Ascending aorta (tissue), 2 donors: ENCODE results near the gene CDC123. TPM values are rescaled to one million over a fixed set of nuclear protein-coding genes. Genes with fewer than 3 reads are reported as not detected.

ENCODE experiments used
- DNase-seq, 2 donors: peaks; one replicate each; pipeline ENCODE4 v3.0.0-alpha.2; 2019; ENCODE audit warnings: low spot score in 2 of 2
- H3K27ac ChIP-seq, 2 donors: fragments of 200-600 bp; sonication (generic); one replicate each; pipeline ENCODE4 v1.5.1; 2016 to 2017; ENCODE audit warnings: mild to moderate bottlenecking in 1 of 2
- H3K27me3 ChIP-seq: fragments of 200-600 bp; sonication (generic); one replicate; pipeline ENCODE4 v1.5.1; 2017
- H3K36me3 ChIP-seq, 2 donors: fragments of 200-600 bp; sonication (generic); one replicate each; pipeline ENCODE4 v1.5.1; 2016
- H3K4me1 ChIP-seq, 2 donors: fragments of 200-600 bp; sonication (generic); one replicate each; pipeline ENCODE4 v1.5.1; 2016 to 2017; ENCODE audit warnings: mild to moderate bottlenecking in 1 of 2
- H3K4me3 ChIP-seq, 2 donors: fragments of 200-600 bp; sonication (generic); one replicate each; pipeline ENCODE4 v1.5.1; 2016 to 2017; ENCODE audit warnings: mild to moderate bottlenecking in 1 of 2
- H3K9me3 ChIP-seq, 2 donors: fragments of 200-600 bp; sonication (generic); one replicate each; pipeline ENCODE4 v1.5.1; 2016
- CTCF ChIP-seq, 3 experiments: fragments of 200-600 bp in 2 of 3; fragments of 450-650 bp in 1 of 3; sonication (generic) in 2 of 3; IDR thresholded peaks; one replicate each; pipeline ENCODE4 v1.5.1; 2016 to 2019; ENCODE audit warnings: antibody characterized with exemption in 3 of 3, mild to moderate bottlenecking in 1 of 3, moderate library complexity in 1 of 3
- intact Hi-C: fragments of 100-400 bp; cut with DNase I; formaldehyde crosslinking; loops from one replicate; pipeline ENCODE4 v1.15.1; 2023
- total RNA-seq: library from RNA; depleted of rRNA; stranded (reverse); fragments of >200 nt; gene quantifications from one replicate; pipeline ENCODE4 v1.1.0, GENCODE V29; 2016

CDC123 gene
- total RNA-seq, 1 donor from 2014 or later: 33.2 TPM

GRCh38 chr10:12251581-12251980 lies 55.6 kb downstream of the CDC123 start:
- no peak for TF ChIP-seq CTCF (IDR thresholded peaks at IDR 0.05)
- DNase-seq: no peak
- Histone ChIP-seq H3K36me3 (peaks cover 30 to 31% of the 10 kb centered on the region in 2 donors), H3K4me1 (no peaks in the 10 kb centered on the region), H3K4me3 (no peak overlapping the region), H3K27ac (no peak overlapping the region), H3K9me3 (no peaks in the 10 kb centered on the region), H3K27me3 (no peaks in the 10 kb centered on the region)
- intact Hi-C loops: no loop called here

GRCh38 chr10:12252882-12253546 lies 57.0 kb downstream of the CDC123 start:
- H3K27ac ChIP-seq: no peak overlapping the region
- no peaks in the 10 kb centered on the region for H3K9me3 ChIP-seq
- H3K27me3 ChIP-seq: no peaks in the 10 kb centered on the region
- H3K4me3 ChIP-seq: no peak overlapping the region
- intact Hi-C loops: no loop called here
- no peaks in the 10 kb centered on the region for H3K4me1 ChIP-seq
- peaks cover 19 to 26% of the 10 kb centered on the region in 2 donors for H3K36me3 ChIP-seq
- TF ChIP-seq CTCF (IDR thresholded peaks at IDR 0.05): no peak
- no peak for DNase-seq

GRCh38 chr10:12255048-12255447 lies 59.1 kb downstream of the CDC123 start:
- Histone ChIP-seq H3K9me3 (no peaks in the 10 kb centered on the region), H3K36me3 (peaks cover 10 to 17% of the 10 kb centered on the region in 2 donors), H3K4me3 (no peak overlapping the region), H3K4me1 (no peaks in the 10 kb centered on the region), H3K27ac (no peak overlapping the region), H3K27me3 (no peaks in the 10 kb centered on the region)
- TF ChIP-seq CTCF (IDR thresholded peaks at IDR 0.05): no peak
- intact Hi-C loops: no loop called here
- no peak for DNase-seq

GRCh38 chr10:12259988-12260387 lies 64.0 kb downstream of the CDC123 start:
- Histone ChIP-seq H3K36me3 (no peaks in the 10 kb centered on the region), H3K9me3 (no peaks in the 10 kb centered on the region), H3K27ac (no peak overlapping the region), H3K4me3 (no peak overlapping the region), H3K4me1 (no peaks in the 10 kb centered on the region), H3K27me3 (no peaks in the 10 kb centered on the region)
- DNase-seq: no peak
- intact Hi-C loops: loop anchor here (5.0 to 10.0 kb wide), 2 partner anchors 72 to 315 kb away; no protein-coding TSS in a partner anchor
- no peak for TF ChIP-seq CTCF (IDR thresholded peaks at IDR 0.05)

- H3K27me3 ChIP-seq: no peaks in the 10 kb centered on the region
- no peak overlapping the region for H3K27ac ChIP-seq
- H3K4me3 ChIP-seq: no peak overlapping the region
- H3K36me3 ChIP-seq: no peaks in the 10 kb centered on the region
- DNase-seq: no peak
- no peaks in the 10 kb centered on the region for H3K9me3 ChIP-seq
- no peaks in the 10 kb centered on the region for H3K4me1 ChIP-seq
- intact Hi-C loops: loop anchor here (2.0 to 10.0 kb wide), 3 partner anchors 70 to 812 kb away; no protein-coding TSS in a partner anchor
- no peak for TF ChIP-seq CTCF (IDR thresholded peaks at IDR 0.05)
Measured at GRCh38 chr10:12262278-12262981, 66.4 kb downstream of the CDC123 start.
